HCT116 (cell line): ENCODE results near the gene OTOGL. TPM values are rescaled to one million over a fixed set of nuclear protein-coding genes. Genes with fewer than 3 reads are reported as not detected.

Source experiments
- ATAC-seq: fragments of 200-7000 bp; cut with Tn5 transposase; 2 replicates; pipeline ENCODE4 v1.9.1; 2020; ENCODE audit warnings: mild to moderate bottlenecking, moderate library complexity
- BruUV-seq: library from RNA; stranded (reverse); fragments of 400-500 nt; replicated peaks from 2 replicates; lab custom pipeline; 2021; lab: Mats Ljungman, UMichigan
- CTCF ChIA-PET: fragments of 300-600 bp; sonication (Branson Sonifier 250); formaldehyde crosslinking; loops from one replicate; lab custom pipeline; 2021; ENCODE audit warnings: antibody characterized with exemption; lab: Charles Lee
- POLR2A ChIA-PET: fragments of 300-600, 350-600 bp; sonication (Branson Sonifier 250); formaldehyde crosslinking; loops from one replicate; lab custom pipeline; 2021; ENCODE audit warnings: antibody characterized with exemption; lab: Charles Lee
- RAD21 ChIA-PET, 2 experiments: fragments of 300-600 bp; sonication (Branson Sonifier 250); formaldehyde crosslinking; loops; one replicate each; lab custom pipeline; 2023; ENCODE audit warnings: low total read pairs in 2 of 2; ENCODE audit not compliant: uncharacterized antibody in 2 of 2, unreplicated experiment in 2 of 2, low non-redundant PET in 1 of 2; lab: Charles Lee
- DNase-seq: peaks from one replicate; pipeline ENCODE4 v3.0.0-alpha.2; 2010; ENCODE audit warnings: low read depth, low spot score
- H2AFZ ChIP-seq: fragments of 200-600 bp; shearing (Covaris generic), sonication (generic); 2 replicates; pipeline ENCODE4 v1.6.1; 2017; ENCODE audit warnings: low read depth, mixed run types, mixed read lengths, antibody characterized with exemption, low read length; ENCODE audit not compliant: poor library complexity, severe bottlenecking
- H3K27ac ChIP-seq: 2 replicates; pipeline ENCODE4 v1.5.1; 2012; ENCODE audit warnings: low read depth, low read length
- H3K27me3 ChIP-seq: fragments of 200-600 bp; sonication (generic); 2 replicates; pipeline ENCODE4 v1.6.1; 2016; ENCODE audit warnings: mixed run types, low read length, mixed read lengths; ENCODE audit not compliant: insufficient read depth
- H3K36me3 ChIP-seq, 2 experiments: fragments of 200-500 bp in 1 of 2; fragments of 200-600 bp in 1 of 2; sonication (Bioruptor generic) in 1 of 2; sonication (generic) in 1 of 2; 2 replicates each; pipeline versions ENCODE4 v1.5.1 to v1.6.1; 2014 to 2016; ENCODE audit warnings: low read length in 2 of 2, inconsistent platforms in 1 of 2, mixed read lengths in 1 of 2, mixed run types in 1 of 2; ENCODE audit not compliant: insufficient read depth in 2 of 2, control insufficient read depth in 1 of 2
- H3K4me1 ChIP-seq, 2 experiments: fragments of 200-600 bp in 1 of 2; sonication (generic) in 1 of 2; 2 replicates each; pipeline versions ENCODE4 v1.5.1 to v1.6.1; 2012 to 2017; ENCODE audit warnings: low read length in 2 of 2, inconsistent platforms in 1 of 2, mild to moderate bottlenecking in 1 of 2, mixed read lengths in 1 of 2, mixed run types in 1 of 2, moderate library complexity in 1 of 2; ENCODE audit not compliant: insufficient read depth in 2 of 2, control insufficient read depth in 1 of 2
- H3K4me2 ChIP-seq: fragments of 200-600 bp; sonication (generic); 2 replicates; pipeline ENCODE4 v1.6.1; 2017; ENCODE audit warnings: mixed run types, low read length, mixed read lengths
- H3K4me3 ChIP-seq, 2 experiments: fragments of 200-600 bp in 1 of 2; sonication (generic) in 1 of 2; replicated peaks in 1 of 2; 2 replicates each; pipeline ENCODE4 v1.5.1; 2011 to 2016; ENCODE audit warnings: low read length in 2 of 2, control low read depth in 1 of 2, low read depth in 1 of 2, mild to moderate bottlenecking in 1 of 2, mixed read lengths in 1 of 2, mixed run types in 1 of 2
- H3K79me2 ChIP-seq: fragments of 200-600 bp; sonication (generic); 2 replicates; pipeline ENCODE4 v1.6.1; 2017; ENCODE audit warnings: mild to moderate bottlenecking, mixed run types, low read length, moderate library complexity, mixed read lengths; ENCODE audit not compliant: insufficient read depth
- H3K9ac ChIP-seq: fragments of 200-600 bp; sonication (generic); 2 replicates; pipeline ENCODE4 v1.6.1; 2016; ENCODE audit warnings: low read length, mixed read lengths
- H3K9me2 ChIP-seq: fragments of 200-600 bp; sonication (generic), shearing (Covaris generic); 2 replicates; pipeline ENCODE4 v1.6.1; 2017; ENCODE audit warnings: mixed run types, mild to moderate bottlenecking, moderate library complexity; ENCODE audit not compliant: insufficient read depth
- H3K9me3 ChIP-seq, 2 experiments: fragments of 200-500 bp in 1 of 2; fragments of 200-600 bp in 1 of 2; sonication (Bioruptor generic) in 1 of 2; sonication (generic) in 1 of 2; 2 replicates each; pipeline ENCODE4 v1.6.1; 2014 to 2017; ENCODE audit warnings: low read length in 2 of 2, mixed read lengths in 2 of 2, inconsistent platforms in 1 of 2, low read depth in 1 of 2, mild to moderate bottlenecking in 1 of 2, mixed run types in 1 of 2, moderate library complexity in 1 of 2; ENCODE audit not compliant: control insufficient read depth in 1 of 2, insufficient read depth in 1 of 2
- H4K20me1 ChIP-seq: fragments of 200-600 bp; sonication (generic), shearing (Covaris generic); 2 replicates; pipeline ENCODE4 v1.6.1; 2017; ENCODE audit warnings: mixed run types, mild to moderate bottlenecking, moderate library complexity; ENCODE audit not compliant: insufficient read depth
- CBX3 ChIP-seq: IDR thresholded peaks from 2 replicates; pipeline ENCODE4 v1.6.1; 2012; ENCODE audit warnings: low read depth
- CEBPB ChIP-seq: IDR thresholded peaks from 2 replicates; pipeline ENCODE4 v1.6.1; 2012; ENCODE audit warnings: low read depth
- CTCF ChIP-seq, 3 experiments: fragments of 200-600 bp in 1 of 3; sonication (generic) in 1 of 3; IDR thresholded peaks in 2 of 3; conservative IDR thresholded peaks in 1 of 3; 2 replicates each; pipeline ENCODE4 v1.5.1; 2012 to 2017; ENCODE audit warnings: low read depth in 2 of 3, low read length in 2 of 3, antibody characterized with exemption in 1 of 3, borderline replicate concordance in 1 of 3, control low read depth in 1 of 3, mild to moderate bottlenecking in 1 of 3, mixed read lengths in 1 of 3, mixed run types in 1 of 3, moderate library complexity in 1 of 3; ENCODE audit not compliant: insufficient read depth in 1 of 3
- EGR1 ChIP-seq: IDR thresholded peaks from 2 replicates; pipeline ENCODE4 v1.6.1; 2012; ENCODE audit warnings: low read depth
- EZH2 ChIP-seq: fragments of 200-600 bp; sonication (generic); IDR thresholded peaks from 2 replicates; pipeline ENCODE4 v1.6.1; 2017; ENCODE audit warnings: antibody characterized with exemption, mixed run types
- EZH2phosphoT487 ChIP-seq: fragments of 200-600 bp; IDR thresholded peaks from 2 replicates; pipeline ENCODE4 v1.6.1; 2018; ENCODE audit warnings: antibody characterized with exemption, borderline replicate concordance
- FOSL1 ChIP-seq: IDR thresholded peaks from 2 replicates; pipeline ENCODE4 v1.6.1; 2012; ENCODE audit warnings: low read depth
- JUND ChIP-seq: IDR thresholded peaks from 2 replicates; pipeline ENCODE4 v1.6.1; 2012
- POLR2A ChIP-seq: IDR thresholded peaks from 2 replicates; pipeline ENCODE4 v1.7.0; 2011; ENCODE audit warnings: borderline replicate concordance; ENCODE audit not compliant: insufficient read depth, insufficient read length; ENCODE audit errors: extremely low read depth
- POLR2AphosphoS5 ChIP-seq: IDR thresholded peaks from 2 replicates; pipeline ENCODE4 v1.6.1; 2011; ENCODE audit warnings: mild to moderate bottlenecking, low read depth, low read length, moderate library complexity
- REST ChIP-seq: IDR thresholded peaks from 2 replicates; pipeline ENCODE4 v1.6.1; 2012; ENCODE audit warnings: low read depth
- SP1 ChIP-seq: IDR thresholded peaks from 2 replicates; pipeline ENCODE4 v1.6.1; 2012; ENCODE audit warnings: low read depth
- SRF ChIP-seq: IDR thresholded peaks from 2 replicates; pipeline ENCODE4 v1.6.1; 2012; ENCODE audit warnings: low read depth
- TCF7L2 ChIP-seq: IDR thresholded peaks from 2 replicates; pipeline ENCODE4 v1.7.0; 2011; ENCODE audit warnings: borderline replicate concordance, inconsistent platforms; ENCODE audit not compliant: insufficient read depth, insufficient read length; ENCODE audit errors: extremely low read depth
- ZBTB33 ChIP-seq: IDR thresholded peaks from 2 replicates; pipeline ENCODE4 v1.6.1; 2011; ENCODE audit warnings: mild to moderate bottlenecking, low read length, moderate library complexity; ENCODE audit not compliant: insufficient replicate concordance; ENCODE audit errors: extremely low read depth
- ZFX ChIP-seq: fragments of 450-650 bp; IDR thresholded peaks from 2 replicates; pipeline ENCODE4 v1.6.1; 2017
- ZNF274 ChIP-seq: fragments of 200-500 bp; sonication (Bioruptor generic); IDR thresholded peaks from 2 replicates; pipeline ENCODE4 v1.6.1; 2014; ENCODE audit warnings: mild to moderate bottlenecking, low read depth, low read length, inconsistent platforms
- intact Hi-C: fragments of 100-400 bp; cut with micrococcal nuclease; formaldehyde crosslinking; loops from 2 replicates; pipeline ENCODE4 v1.10.0; 2022
- total RNA-seq: library from RNA; stranded (reverse); gene quantifications from one replicate; pipeline ENCODE4 v1.2.1, GENCODE V29; 2021; ENCODE audit not compliant: unreplicated experiment
- TF ChIP-seq, protein P1 (sequence below): IDR thresholded peaks from 2 replicates; pipeline ENCODE4 v1.6.1; 2012

Gene OTOGL
- total RNA-seq, 1 experiment from 2014 or later = not detected

DNA sequence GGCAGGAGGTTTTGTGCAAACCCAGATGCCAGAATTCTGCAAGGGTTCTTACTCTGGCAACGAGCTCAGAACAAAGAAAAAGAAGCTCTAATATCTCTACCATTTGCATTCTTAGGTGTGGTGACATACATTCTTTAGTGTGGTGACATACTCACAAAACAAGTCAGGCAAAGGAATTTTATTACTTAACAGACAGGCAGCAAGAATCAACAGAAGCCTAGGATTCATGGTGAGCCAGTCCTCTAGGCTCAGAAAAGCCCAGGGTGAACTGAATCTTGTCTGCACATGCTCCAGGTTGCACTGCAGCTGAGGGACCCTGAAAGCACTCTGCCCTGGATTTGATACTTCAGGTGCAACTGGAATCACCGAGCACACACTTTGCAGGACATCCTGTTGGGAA is 222.3 kb downstream of the OTOGL start:
- no peak for DNase-seq
- BruUV-seq = no TSS peak
- RAD21 ChIA-PET = no interaction called here

More for the DNA sequence above, 222.3 kb downstream of the OTOGL start:
- H3K9ac ChIP-seq = no peak overlapping the region
- H3K9me3 ChIP-seq = no peaks in the 10 kb centered on the region
- H3K4me2 ChIP-seq = no peak overlapping the region
- intact Hi-C loops = no loop called here
- no peaks in the 10 kb centered on the region for H4K20me1 ChIP-seq
- H2AFZ ChIP-seq = no peak overlapping the region
- no peaks in the 10 kb centered on the region for H3K27me3 ChIP-seq
- no peak for ATAC-seq
- no peak overlapping the region for H3K27ac ChIP-seq
- H3K4me1 ChIP-seq = peaks cover 0 to 4% of the 10 kb centered on the region in 2 experiments; a peak in 1 of 4 replicates
- no peaks in the 10 kb centered on the region; the same call in 1 of the 2 replicates for H3K9me2 ChIP-seq
- POLR2A ChIA-PET = no interaction called here
- TF ChIP-seq CTCF (IDR thresholded peaks at IDR 0.05 in 2 of 3, conservative IDR thresholded peaks at IDR 0.05 in 1 of 3; ENCODE audit: borderline replicate concordance in 1 of 3, insufficient read depth in 1 of 3, low read depth in 2 of 3, low read length in 2 of 3) (no peak), FOSL1 (no peak), TCF7L2 (no peak), JUND (no peak), CBX3 (no peak), CEBPB (no peak), REST (no peak), POLR2A (no peak), EZH2 (no peak), ZNF274 (no peak), ZBTB33 (no peak), ZFX (no peak), SP1 (no peak), SRF (no peak), POLR2AphosphoS5 (no peak), EGR1 (no peak), EZH2phosphoT487 (no peak)
- TF ChIP-seq, protein P1, sequence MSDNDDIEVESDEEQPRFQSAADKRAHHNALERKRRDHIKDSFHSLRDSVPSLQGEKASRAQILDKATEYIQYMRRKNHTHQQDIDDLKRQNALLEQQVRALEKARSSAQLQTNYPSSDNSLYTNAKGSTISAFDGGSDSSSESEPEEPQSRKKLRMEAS = no peak
- TF ChIP-seq, all 23 proteins: peak for 0
- no peak overlapping the region for H3K4me3 ChIP-seq
- H3K79me2 ChIP-seq = no peaks in the 10 kb centered on the region
- H3K36me3 ChIP-seq = no peaks in the 10 kb centered on the region
- CTCF ChIA-PET = no interaction called here
